SHP77 treated with DMSO at 0.1 percent for 48 hours (cell line): ENCODE data around the gene EPN2.

Experiments used
- DNase-seq: peaks from one replicate; lab custom pipeline; 2025; lab: John Stamatoyannopoulos, UW

The EPN2 gene

GRCh38 chr17:19294443-19294842 lies 57.3 kb downstream of the EPN2 start:
- DNase-seq = no peak

GRCh38 chr17:19295473-19296135 lies 58.4 kb downstream of the EPN2 start:
- no peak for DNase-seq

- DNase-seq = no peak
These were observed 59.9 kb downstream of the EPN2 start for GRCh38 chr17:19296786-19297778.

- DNase-seq = no peak
These were observed 61.5 kb downstream of the EPN2 start for GRCh38 chr17:19298569-19299213.

GRCh38 chr17:19299214-19299747 lies 62.1 kb downstream of the EPN2 start:
- DNase-seq = no peak

GRCh38 chr17:19299866-19300265 lies 62.7 kb downstream of the EPN2 start:
- no peak for DNase-seq

GRCh38 chr17:19301274-19301951 lies 64.2 kb downstream of the EPN2 start:
- no peak for DNase-seq

- no peak for DNase-seq
These were observed 64.8 kb downstream of the EPN2 start for GRCh38 chr17:19301973-19302372.

GRCh38 chr17:19302791-19303331 lies 65.7 kb downstream of the EPN2 start:
- DNase-seq = no peak

- no peak for DNase-seq
These were observed 66.2 kb downstream of the EPN2 start for GRCh38 chr17:19303367-19303776.

GRCh38 chr17:19304209-19304608 lies 67.0 kb downstream of the EPN2 start:
- no peak for DNase-seq

GRCh38 chr17:19304751-19305150 lies 67.6 kb downstream of the EPN2 start:
- DNase-seq = no peak

- no peak for DNase-seq
These were observed 68.1 kb downstream of the EPN2 start for GRCh38 chr17:19305256-19305655.

GRCh38 chr17:19305761-19306159 lies 68.6 kb downstream of the EPN2 start:
- DNase-seq = no peak

GRCh38 chr17:19306160-19307111 lies 69.3 kb downstream of the EPN2 start:
- no peak for DNase-seq

- DNase-seq = no peak
These were observed 70.4 kb downstream of the EPN2 start for GRCh38 chr17:19307521-19307920.

- no peak for DNase-seq
These were observed 71.2 kb downstream of the EPN2 start for GRCh38 chr17:19308398-19308797.

GRCh38 chr17:19309701-19310100 lies 72.5 kb downstream of the EPN2 start:
- DNase-seq = no peak

- DNase-seq = no peak
These were observed 73.0 kb downstream of the EPN2 start for GRCh38 chr17:19310151-19310550.

- no peak for DNase-seq
These were observed 73.8 kb downstream of the EPN2 start for GRCh38 chr17:19311016-19311415.
